OCI-LY1 (cell line): ENCODE data around the gene EMD.
"Not testable (repeated sequence)": the region's sequence is repeated elsewhere in the genome, so short reads cannot be mapped to it uniquely, and the experiment has no call there.

Experiments used
- H2AFZ ChIP-seq: fragments of 200-600 bp; sonication (generic), shearing (Covaris generic); 2 replicates; pipeline ENCODE4 v1.6.0; 2014; ENCODE audit warnings: antibody characterized with exemption, mild to moderate bottlenecking, low read length
- H3F3A ChIP-seq: fragments of 200-600 bp; sonication (generic), shearing (Covaris generic); 2 replicates; pipeline ENCODE4 v1.6.0; 2014; ENCODE audit warnings: mild to moderate bottlenecking, antibody characterized with exemption, low read length, moderate library complexity; ENCODE audit not compliant: insufficient read depth
- H3K27ac ChIP-seq: fragments of 200-600 bp; sonication (generic); 2 replicates; pipeline ENCODE4 v1.5.1; 2014; ENCODE audit warnings: low read length, mixed run types, mild to moderate bottlenecking, low read depth; ENCODE audit not compliant: poor library complexity, severe bottlenecking
- H3K27me3 ChIP-seq: fragments of 200-600 bp; sonication (generic); 2 replicates; pipeline ENCODE4 v1.6.0; 2014; ENCODE audit warnings: antibody characterized with exemption, mild to moderate bottlenecking, low read length, moderate library complexity; ENCODE audit not compliant: insufficient read depth
- H3K36me3 ChIP-seq: fragments of 200-600 bp; sonication (generic); 2 replicates; pipeline ENCODE4 v1.6.1; 2014; ENCODE audit warnings: mild to moderate bottlenecking, antibody characterized with exemption, low read length, moderate library complexity, mixed read lengths; ENCODE audit not compliant: insufficient read depth
- H3K4me1 ChIP-seq: fragments of 200-600 bp; sonication (generic); 2 replicates; pipeline ENCODE4 v1.5.1; 2014; ENCODE audit warnings: mild to moderate bottlenecking, low read length, moderate library complexity; ENCODE audit not compliant: insufficient read depth, severe bottlenecking
- H3K4me2 ChIP-seq: fragments of 200-600 bp; sonication (generic), shearing (Covaris generic); 2 replicates; pipeline ENCODE4 v1.6.1; 2014; ENCODE audit warnings: low read length
- H3K4me3 ChIP-seq: fragments of 200-600 bp; sonication (generic); 2 replicates; pipeline ENCODE4 v1.5.1; 2014; ENCODE audit warnings: low read length, low read depth, mild to moderate bottlenecking, mixed read lengths; ENCODE audit not compliant: poor library complexity, severe bottlenecking
- H3K79me2 ChIP-seq: fragments of 200-600 bp; shearing (Covaris generic); 2 replicates; pipeline ENCODE4 v1.6.1; 2016; ENCODE audit warnings: mixed run types, low read length, mixed read lengths; ENCODE audit not compliant: insufficient read depth
- H3K9ac ChIP-seq: fragments of 200-600 bp; sonication (generic), shearing (Covaris generic); 2 replicates; pipeline ENCODE4 v1.6.1; 2014; ENCODE audit warnings: mild to moderate bottlenecking, low read length, mixed read lengths
- H3K9me2 ChIP-seq: fragments of 200-600 bp; sonication (generic), shearing (Covaris generic); 2 replicates; pipeline ENCODE4 v1.6.1; 2014; ENCODE audit warnings: low read depth, mild to moderate bottlenecking, low read length, mixed read lengths
- H3K9me3 ChIP-seq: fragments of 200-600 bp; shearing (Covaris generic); 2 replicates; pipeline ENCODE4 v1.6.1; 2014; ENCODE audit warnings: low read length, mixed read lengths
- H4K20me1 ChIP-seq: fragments of 200-600 bp; sonication (generic), shearing (Covaris generic); 2 replicates; pipeline ENCODE4 v1.6.0; 2016; ENCODE audit warnings: mild to moderate bottlenecking, low read length; ENCODE audit not compliant: insufficient read depth
- CTCF ChIP-seq: fragments of 200-600 bp; sonication (generic), shearing (Covaris generic); IDR thresholded peaks from 2 replicates; pipeline ENCODE4 v1.5.1; 2017; ENCODE audit warnings: mild to moderate bottlenecking, antibody characterized with exemption, low read length, moderate library complexity, mixed read lengths
- EZH2 ChIP-seq: fragments of 200-600 bp; sonication (generic), shearing (Covaris generic); IDR thresholded peaks from 2 replicates; pipeline ENCODE4 v1.8.0; 2017; ENCODE audit warnings: borderline replicate concordance, mixed run types, mild to moderate bottlenecking, antibody characterized with exemption, low read length, moderate library complexity, mixed read lengths

EMD gene

GRCh38 chrX:154333837-154334271 is 45.2 kb upstream of the EMD start:
- Histone ChIP-seq H3F3A (no peaks in the 10 kb centered on the region), H3K27me3 (no peaks in the 10 kb centered on the region), H3K4me3 (no peak overlapping the region), H4K20me1 (no peaks in the 10 kb centered on the region), H3K9me3 (no peaks in the 10 kb centered on the region), H3K27ac (peak overlapping the region; percentile 57), H2AFZ (no peak overlapping the region), H3K79me2 (no peaks in the 10 kb centered on the region), H3K4me1 (peaks cover 14% of the 10 kb centered on the region), H3K9me2 (no peaks in the 10 kb centered on the region), H3K4me2 (peak overlapping the region; percentile 36), H3K36me3 (no peaks in the 10 kb centered on the region), H3K9ac (no peak overlapping the region; the same call in 1 of the 2 replicates)
- TF ChIP-seq CTCF (no peak), EZH2 (no peak)

- Histone ChIP-seq H3K27me3 (no peaks in the 10 kb centered on the region), H3K4me2 (no peak overlapping the region), H3K27ac (no peak overlapping the region), H2AFZ (no peak overlapping the region), H3K9me2 (no peaks in the 10 kb centered on the region), H3K79me2 (no peaks in the 10 kb centered on the region), H3K4me1 (peaks cover 14% of the 10 kb centered on the region), H3K9ac (no peak overlapping the region; the same call in 1 of the 2 replicates), H3K36me3 (no peaks in the 10 kb centered on the region), H3K4me3 (no peak overlapping the region), H3F3A (no peaks in the 10 kb centered on the region), H3K9me3 (no peaks in the 10 kb centered on the region), H4K20me1 (no peaks in the 10 kb centered on the region)
- TF ChIP-seq EZH2, result no peak
- no peak for TF ChIP-seq CTCF
These were observed 44.6 kb upstream of the EMD start for GRCh38 chrX:154334496-154334895.

GRCh38 chrX:154341399-154342298 is 37.4 kb upstream of the EMD start:
- H3K9ac ChIP-seq, H2AFZ ChIP-seq, H3K9me3 ChIP-seq, H3K27me3 ChIP-seq, H3K4me1 ChIP-seq, H3K79me2 ChIP-seq, H3F3A ChIP-seq, H3K4me3 ChIP-seq, H3K36me3 ChIP-seq, H3K4me2 ChIP-seq, H4K20me1 ChIP-seq, H3K9me2 ChIP-seq, H3K27ac ChIP-seq: not testable (repeated sequence)

- H3K27ac ChIP-seq, result not testable (repeated sequence)
These were observed 36.0 kb upstream of the EMD start for GRCh38 chrX:154343063-154343462.

GRCh38 chrX:154343620-154344019 is 35.5 kb upstream of the EMD start:
- H3F3A ChIP-seq, H3K4me1 ChIP-seq, H3K27me3 ChIP-seq, H4K20me1 ChIP-seq, H3K27ac ChIP-seq, H3K4me3 ChIP-seq, H3K79me2 ChIP-seq, H3K9me3 ChIP-seq, H3K4me2 ChIP-seq, H3K36me3 ChIP-seq, H2AFZ ChIP-seq, H3K9me2 ChIP-seq, H3K9ac ChIP-seq: not testable (repeated sequence)

More at GRCh38 chrX:154343063-154343462, 36.0 kb upstream of the EMD start:
- not testable (repeated sequence) for H4K20me1 ChIP-seq, H3K9me2 ChIP-seq, H2AFZ ChIP-seq, H3K9ac ChIP-seq, H3K4me2 ChIP-seq, H3K27me3 ChIP-seq, H3F3A ChIP-seq, H3K79me2 ChIP-seq, H3K4me1 ChIP-seq, H3K9me3 ChIP-seq, H3K36me3 ChIP-seq, H3K4me3 ChIP-seq
